GM21447 (cell line): ENCODE results near the gene DDI1.

ENCODE experiments used
- ATAC-seq: cut with Tn5 transposase; IDR thresholded peaks from one replicate; pipeline ENCODE4 v1.9.1; 2021; ENCODE audit not compliant: unreplicated experiment

Gene DDI1

GRCh38 chr11:104036588-104036987 is at the start of gene DDI1:
Gene DDI1 (plus strand): TSS chr11:104036640. CDS start chr11:104036823, 183 bp downstream.
- no peak for ATAC-seq

- no peak for ATAC-seq
Observed at GRCh38 chr11:103987629-103988594, 48.5 kb upstream of the DDI1 start.

- ATAC-seq, result no peak
Observed at GRCh38 chr11:103988595-103988969, 47.9 kb upstream of the DDI1 start.

- no peak for ATAC-seq
Observed at GRCh38 chr11:103993507-103993906, 42.9 kb upstream of the DDI1 start.

GRCh38 chr11:103994094-103994493 is 42.3 kb upstream of the DDI1 start:
- ATAC-seq, result no peak

GRCh38 chr11:103994518-103994917 is 41.9 kb upstream of the DDI1 start:
- no peak for ATAC-seq

GRCh38 chr11:103995896-103996295 is 40.5 kb upstream of the DDI1 start:
- ATAC-seq, result no peak

- peak; percentile 57 for ATAC-seq
Observed at GRCh38 chr11:103997082-103997481, 39.4 kb upstream of the DDI1 start.

- no peak for ATAC-seq
Observed at GRCh38 chr11:103998826-103999508, 37.5 kb upstream of the DDI1 start.

GRCh38 chr11:104000798-104001197 is 35.6 kb upstream of the DDI1 start:
- ATAC-seq, result no peak

- ATAC-seq, result no peak
Observed at GRCh38 chr11:104001561-104002056, 34.8 kb upstream of the DDI1 start.

GRCh38 chr11:104003491-104003890 is 32.9 kb upstream of the DDI1 start:
- ATAC-seq, result no peak

GRCh38 chr11:104005234-104005855 is 31.1 kb upstream of the DDI1 start:
- no peak for ATAC-seq

GRCh38 chr11:104009744-104010143 is 26.7 kb upstream of the DDI1 start:
- ATAC-seq, result no peak

- no peak for ATAC-seq
Observed at GRCh38 chr11:104011044-104011443, 25.4 kb upstream of the DDI1 start.

- ATAC-seq, result peak; percentile 94
Observed at GRCh38 chr11:104015649-104016415, 20.6 kb upstream of the DDI1 start.

GRCh38 chr11:104024572-104024971 is 11.9 kb upstream of the DDI1 start:
- no peak for ATAC-seq

GRCh38 chr11:104028476-104029263 is 7.8 kb upstream of the DDI1 start:
- ATAC-seq, result no peak

GRCh38 chr11:104033134-104033533 is 3.3 kb upstream of the DDI1 start:
- no peak for ATAC-seq

- ATAC-seq, result no peak
Observed at GRCh38 chr11:104033561-104033960, 2.9 kb upstream of the DDI1 start.
